Eye (tissue), 1 donor: ENCODE results near the gene RAB20.
"Not testable (repeated sequence)": the region's sequence is repeated elsewhere in the genome, so short reads cannot be mapped to it uniquely, and the experiment has no call there.

Experiments used
- DNase-seq: peaks from one replicate; pipeline ENCODE4 v3.0.0-alpha.2; 2015

Gene RAB20

GRCh38 chr13:110561344-110562035 lies at the start of gene RAB20:
RAB20 (minus strand) TSS chr13:110561722; CDS start chr13:110561519, 203 bp downstream.
- peak; percentile 78 for DNase-seq

- no peak for DNase-seq
Observed at GRCh38 chr13:110610955-110611595, 49.6 kb upstream of the RAB20 start.

GRCh38 chr13:110607675-110608224 lies 46.2 kb upstream of the RAB20 start:
- DNase-seq, result no peak

GRCh38 chr13:110606281-110606680 lies 44.8 kb upstream of the RAB20 start:
- DNase-seq, result not testable (repeated sequence)

GRCh38 chr13:110605132-110605531 lies 43.6 kb upstream of the RAB20 start:
- no peak for DNase-seq

GRCh38 chr13:110600980-110601379 lies 39.5 kb upstream of the RAB20 start:
- no peak for DNase-seq

- DNase-seq, result no peak
Observed at GRCh38 chr13:110600261-110600819, 38.8 kb upstream of the RAB20 start.

GRCh38 chr13:110597041-110597689 lies 35.6 kb upstream of the RAB20 start:
- no peak for DNase-seq

GRCh38 chr13:110593430-110594130 lies 32.1 kb upstream of the RAB20 start:
- peak; percentile 77 for DNase-seq

GRCh38 chr13:110592665-110593064 lies 31.1 kb upstream of the RAB20 start:
- no peak for DNase-seq

GRCh38 chr13:110590577-110590976 lies 29.1 kb upstream of the RAB20 start:
- no peak for DNase-seq

- DNase-seq, result no peak
Observed at GRCh38 chr13:110589793-110590390, 28.4 kb upstream of the RAB20 start.

- DNase-seq, result no peak
Observed at GRCh38 chr13:110583178-110583865, 21.8 kb upstream of the RAB20 start.

- no peak for DNase-seq
Observed at GRCh38 chr13:110582421-110582954, 21.0 kb upstream of the RAB20 start.

- DNase-seq, result no peak
Observed at GRCh38 chr13:110581506-110582185, 20.1 kb upstream of the RAB20 start.

- no peak for DNase-seq
Observed at GRCh38 chr13:110580800-110581199, 19.3 kb upstream of the RAB20 start.

- no peak for DNase-seq
Observed at GRCh38 chr13:110578363-110578762, 16.8 kb upstream of the RAB20 start.

- no peak for DNase-seq
Observed at GRCh38 chr13:110576736-110577476, 15.4 kb upstream of the RAB20 start.

GRCh38 chr13:110576070-110576394 lies 14.5 kb upstream of the RAB20 start:
- DNase-seq, result no peak
